DMS53 treated with DMSO at 0.1 percent for 48 hours (cell line): ENCODE data around the gene DLAT.
"Not testable (repeated sequence)": the region's sequence is repeated elsewhere in the genome, so short reads cannot be mapped to it uniquely, and the experiment has no call there.

ENCODE experiments used
- DNase-seq: peaks from one replicate; lab custom pipeline; 2025; ENCODE audit not compliant: unreplicated experiment; lab: John Stamatoyannopoulos, UW

DLAT gene

DNA sequence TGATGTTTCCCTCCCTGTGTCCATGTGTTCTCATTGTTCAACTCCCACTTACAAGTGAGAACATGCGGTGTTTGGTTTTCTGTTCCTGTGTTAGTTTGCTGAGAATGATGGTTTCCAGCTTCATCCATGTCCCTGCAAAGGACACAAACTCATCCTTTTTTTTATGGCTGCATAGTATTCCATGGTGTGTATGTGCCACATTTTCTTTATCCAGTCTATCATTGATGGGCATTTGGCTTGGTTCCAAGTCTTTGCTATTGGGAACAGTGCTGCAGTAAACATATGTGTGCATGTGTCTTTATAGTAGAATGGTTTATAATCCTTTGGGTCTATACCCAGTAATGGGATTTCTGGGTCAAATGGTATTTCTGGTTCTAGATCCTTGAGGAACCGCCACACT is 21.4 kb downstream of the DLAT start:
- not testable (repeated sequence) for DNase-seq

- DNase-seq, result not testable (repeated sequence)
These were observed 23.0 kb downstream of the DLAT start for GRCh38 chr11:112048256-112048655.

GRCh38 chr11:112049777-112050176 is 24.6 kb downstream of the DLAT start:
- DNase-seq, result no peak

GRCh38 chr11:112050721-112051120 is 25.5 kb downstream of the DLAT start:
- DNase-seq, result no peak

DNA sequence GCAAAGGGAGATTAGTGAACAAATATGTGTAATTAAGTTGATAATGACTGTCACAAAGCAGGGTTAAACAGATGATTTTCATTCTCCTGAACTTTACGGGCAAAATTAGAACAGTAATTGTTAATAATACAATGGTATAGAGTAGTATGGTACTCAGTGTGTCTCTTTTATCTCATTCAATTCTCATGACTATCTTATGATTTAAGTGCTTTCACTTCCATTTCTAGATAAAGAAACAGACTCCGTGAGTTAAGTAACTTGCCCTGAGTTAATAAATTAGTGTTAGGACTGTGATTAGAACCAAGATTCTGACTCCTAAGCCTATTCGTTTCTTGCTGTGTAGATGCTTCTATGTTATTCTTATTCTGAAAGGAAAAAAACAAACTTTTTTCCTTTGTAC is 26.6 kb downstream of the DLAT start:
- DNase-seq, result no peak

DNA sequence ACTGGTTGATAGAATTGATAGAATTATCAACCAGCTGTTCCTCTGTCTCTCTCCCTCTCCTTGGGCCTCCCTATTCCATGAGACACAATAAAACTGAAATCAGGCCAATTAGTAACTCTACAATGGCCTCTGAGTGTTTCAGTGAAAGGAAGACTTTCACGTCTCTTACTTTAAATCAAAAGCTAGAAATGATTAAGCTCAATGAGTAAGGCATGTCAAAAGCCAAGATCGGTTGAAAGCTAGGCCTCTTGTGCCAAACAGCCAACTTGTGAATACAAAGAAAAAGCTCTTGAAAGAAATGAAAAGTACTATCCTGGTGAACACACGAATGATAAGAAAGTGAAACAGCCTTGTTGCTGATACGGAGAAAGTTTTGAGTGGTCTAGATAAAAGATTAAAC is 32.0 kb downstream of the DLAT start:
- DNase-seq, result no peak

DNA sequence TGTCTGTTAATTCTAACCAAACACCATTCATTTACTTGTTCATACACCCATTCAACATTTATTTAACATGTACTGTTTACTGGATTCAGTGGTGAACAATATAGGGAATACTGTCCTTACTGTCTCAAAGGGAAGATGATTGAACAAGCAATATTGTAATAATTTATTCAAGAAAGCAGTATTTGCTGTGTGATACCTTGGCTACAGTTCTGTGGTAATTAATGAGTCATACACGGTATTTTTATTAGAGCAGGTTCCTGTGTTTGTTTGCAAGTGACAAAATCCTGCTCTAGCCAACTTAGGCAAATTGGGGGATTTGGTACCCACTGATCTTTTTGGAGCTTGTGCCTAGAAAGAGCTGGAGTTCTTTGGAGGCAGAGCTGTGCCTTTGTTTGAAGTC is 32.9 kb downstream of the DLAT start:
- DNase-seq, result no peak

GRCh38 chr11:112062923-112063322 is 37.7 kb downstream of the DLAT start:
- DNase-seq, result no peak

DNA sequence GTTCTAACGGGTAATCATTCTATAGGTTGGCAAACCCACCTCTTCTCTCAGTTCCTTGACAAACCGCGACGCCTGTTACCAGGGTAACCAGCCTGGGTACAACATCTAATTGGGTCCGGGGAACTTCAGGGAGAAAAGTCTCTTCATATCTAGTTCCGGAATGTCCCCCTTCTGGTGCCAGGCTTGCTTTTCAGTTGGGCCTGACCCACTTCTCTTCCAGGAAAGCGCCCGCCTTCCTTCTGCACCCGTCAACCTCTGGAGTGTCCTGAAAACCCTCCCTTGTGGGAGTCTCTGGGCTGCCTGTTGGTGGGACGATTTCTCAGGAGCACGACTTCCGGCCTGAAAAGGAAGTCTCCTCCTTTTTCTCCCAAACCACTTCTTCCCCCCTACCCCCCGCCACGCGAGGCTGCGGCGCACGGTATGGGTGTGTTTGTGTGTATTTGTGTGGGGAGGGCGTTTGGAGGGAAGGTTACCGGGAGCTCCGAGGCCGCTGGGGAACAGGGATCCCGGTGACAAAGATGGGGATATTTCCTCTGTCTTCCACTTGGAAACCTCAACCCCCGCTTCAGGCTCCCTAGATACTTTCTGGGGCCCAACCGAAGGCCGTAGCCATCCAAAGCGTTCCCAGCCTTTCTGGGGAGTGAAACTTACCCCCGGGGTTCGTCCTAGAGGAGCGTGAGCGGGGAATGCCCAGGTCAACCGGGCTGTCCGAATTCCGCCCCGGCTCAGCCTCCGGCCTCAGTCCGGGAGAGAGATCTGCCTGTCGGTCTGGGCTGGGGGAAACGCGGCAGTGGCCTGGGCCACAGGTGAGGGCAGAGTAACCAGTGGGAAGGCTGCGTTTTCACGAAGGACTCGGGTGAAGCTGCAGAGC is 49.0 kb downstream of the DLAT start, which contains the start of the genes NKAPD1 and PIH1D2:
TSS of gene NKAPD1 (plus strand) at position 359 of the 871 bp plus-strand sequence. CDS start 1,276 bp downstream, outside the sequence.
TSS of gene PIH1D2 (minus strand) at position 77 of the 871 bp plus-strand sequence. CDS start 843 bp downstream, outside the sequence.
- peak; percentile 69 for DNase-seq

- no peak for DNase-seq
These were observed 57.5 kb downstream of the DLAT start for GRCh38 chr11:112082729-112083128.

GRCh38 chr11:112085822-112086421 is 60.7 kb downstream of the DLAT start:
- DNase-seq, result no peak

- DNase-seq, result peak; percentile 91
These were observed 61.4 kb downstream of the DLAT start, which contains the start of the genes SDHD and TIMM8B for GRCh38 chr11:112086422-112087191. TSS of gene SDHD (plus strand) at chr11:112086873. CDS start at chr11:112086908, 35 bp downstream. TSS of gene TIMM8B (minus strand) at chr11:112086756. CDS start at chr11:112086723, 33 bp downstream.

- no peak for DNase-seq
These were observed 62.0 kb downstream of the DLAT start for GRCh38 chr11:112087212-112087611.

GRCh38 chr11:112095302-112095701 is 70.1 kb downstream of the DLAT start:
- not testable (repeated sequence) for DNase-seq

GRCh38 chr11:112096194-112096593 is 71.0 kb downstream of the DLAT start:
- DNase-seq, result no peak

DNA sequence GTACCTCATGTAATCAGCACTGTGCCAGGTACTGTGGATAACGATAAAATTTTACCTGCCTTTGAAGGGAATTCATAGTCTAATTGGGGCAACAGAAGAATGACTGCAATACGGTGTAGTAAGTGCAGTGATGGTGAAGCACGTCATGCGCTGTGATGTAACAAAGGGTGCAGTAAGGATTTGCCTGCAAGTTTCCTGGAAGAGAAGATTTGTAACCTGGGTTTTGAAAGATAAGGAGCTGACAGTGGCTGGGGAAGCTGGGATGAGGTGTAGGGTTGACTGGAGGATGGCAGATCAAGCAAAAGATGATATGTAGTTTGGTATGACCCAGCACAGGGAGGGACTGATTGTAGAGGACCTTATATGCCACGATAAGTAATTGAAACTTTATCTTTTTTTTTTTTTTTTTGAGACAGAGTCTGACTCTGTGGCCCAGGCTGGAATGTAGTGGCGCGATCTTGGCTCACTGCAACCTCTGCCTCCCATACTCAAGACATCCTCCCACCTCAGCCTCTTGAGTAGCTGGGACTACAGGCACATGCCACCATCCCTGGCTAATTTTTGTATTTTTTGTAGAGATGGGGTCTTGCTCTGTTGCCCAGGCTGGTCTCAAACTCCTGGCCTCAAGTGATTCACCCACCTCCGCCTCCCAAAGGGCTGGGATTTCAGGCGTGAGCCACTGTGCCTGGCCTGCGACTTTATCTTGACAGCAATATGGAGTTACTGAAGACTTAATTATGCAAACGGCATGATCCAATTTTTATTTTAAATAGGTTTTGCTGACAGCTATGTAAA is 72.7 kb downstream of the DLAT start:
- DNase-seq, result no peak

DNA sequence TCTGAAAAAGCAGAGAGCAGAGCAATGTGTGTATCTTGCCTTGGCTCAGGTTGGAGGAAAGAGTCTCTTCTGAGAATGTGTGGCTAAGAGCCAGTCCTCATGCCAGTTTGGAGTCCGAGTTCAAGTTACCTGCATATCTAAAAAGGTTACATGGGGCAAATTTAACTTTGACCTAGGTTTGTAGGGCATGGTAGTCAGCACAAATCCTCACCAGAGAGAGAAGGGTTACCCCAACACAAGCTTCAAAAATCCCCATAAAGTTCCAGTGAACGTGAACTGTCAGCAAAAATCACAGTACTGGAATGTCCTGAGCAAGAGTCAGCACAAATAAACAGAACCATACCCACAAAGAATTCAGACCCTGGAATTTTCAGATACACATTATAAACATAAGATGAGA is 75.3 kb downstream of the DLAT start:
- DNase-seq, result no peak

DNA sequence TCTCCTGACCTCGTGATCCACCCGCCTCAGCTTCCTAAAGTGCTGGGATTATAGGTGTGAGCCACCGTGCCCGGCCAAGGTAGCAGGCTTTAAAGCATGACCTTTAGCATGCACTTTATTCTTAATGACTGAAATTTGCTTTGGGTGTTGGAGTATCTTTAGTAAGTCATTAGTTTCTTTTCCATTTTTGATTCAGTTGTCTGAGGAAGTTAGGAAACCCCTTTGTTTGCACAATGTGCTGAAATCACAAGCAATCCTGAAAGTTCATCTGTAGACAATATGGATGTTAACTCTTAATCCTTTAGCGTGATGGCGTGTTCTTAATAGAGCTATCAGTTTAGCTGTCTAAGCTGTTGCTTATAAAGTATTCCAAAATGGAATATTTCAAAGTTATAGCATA is 78.2 kb downstream of the DLAT start:
- DNase-seq, result no peak

- no peak for DNase-seq
These were observed 80.9 kb downstream of the DLAT start for GRCh38 chr11:112106070-112106469.
